ENCODE measurements around the gene PDZD2. TPM values are rescaled to one million over a fixed set of nuclear protein-coding genes. Genes with fewer than 3 reads are reported as not detected.

PDZD2 gene
- total and polyA plus RNA-seq, 8 donors = under 0.01 to 61.3 (median 5.8) TPM

DNA sequence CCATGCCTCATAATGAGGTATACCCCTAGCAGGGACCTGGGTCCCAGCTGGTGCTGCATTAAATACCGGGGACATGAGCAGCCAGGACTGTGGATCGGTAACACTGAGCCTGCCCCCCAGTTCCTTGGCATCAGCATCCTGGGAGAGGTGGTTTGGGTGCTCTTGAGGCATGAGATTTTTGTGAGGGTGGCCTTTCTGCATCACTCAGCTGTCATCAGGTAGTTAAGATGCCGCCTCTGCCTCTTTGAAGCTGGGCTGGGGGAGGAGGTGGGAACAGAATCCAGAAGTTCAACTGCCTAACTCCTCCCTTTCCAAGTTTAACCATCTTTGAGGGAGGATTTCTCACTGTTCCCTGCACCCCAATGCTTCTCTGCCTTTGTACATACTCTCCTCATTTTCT is 112.7 kb downstream of the PDZD2 start:
- TF ChIP-seq EP300 (IDR thresholded peaks at IDR 0.05) = no peak
- TF ChIP-seq POLR2A (IDR thresholded peaks at IDR 0.05) = no peak
- TF ChIP-seq POLR2AphosphoS5 (IDR thresholded peaks at IDR 0.05) = no peak
- no peak for TF ChIP-seq CTCF (IDR thresholded peaks at IDR 0.05)
- 47 to 81% (median 53%) methylated on average over 2 to 3 of the region's 3 CpGs for WGBS, 5 donors
- intact Hi-C loops (cut with DNase I; ENCODE audit: low total_unique reads) = no loop called here

GRCh38 chr5:31753700-31754357 is 114.9 kb downstream of the PDZD2 start:
- H3K36me3 ChIP-seq = no peaks in the 10 kb centered on the region
- 56 to 69% (median 63%) methylated on average over 6 to 9 of the region's 9 CpGs for WGBS, 5 donors
- H3K4me1 ChIP-seq = no peaks in the 10 kb centered on the region
- H3K27ac ChIP-seq = no peak overlapping the region
- intact Hi-C loops (cut with DNase I; ENCODE audit: low total_unique reads) = no loop called here
- H3K27me3 ChIP-seq = no peaks in the 10 kb centered on the region
- H3K9me3 ChIP-seq = no peaks in the 10 kb centered on the region
- H3K4me3 ChIP-seq = no peak overlapping the region
- TF ChIP-seq POLR2A (IDR thresholded peaks at IDR 0.05) (no peak), CTCF (IDR thresholded peaks at IDR 0.05) (no peak), EP300 (IDR thresholded peaks at IDR 0.05) (no peak), POLR2AphosphoS5 (IDR thresholded peaks at IDR 0.05) (no peak)
- no peak for DNase-seq

More for the DNA sequence above, 112.7 kb downstream of the PDZD2 start:
- H3K9me3 ChIP-seq = no peaks in the 10 kb centered on the region
- no peaks in the 10 kb centered on the region for H3K27me3 ChIP-seq
- H3K4me3 ChIP-seq = no peak overlapping the region
- no peak for DNase-seq
- H3K4me1 ChIP-seq = no peaks in the 10 kb centered on the region
- no peaks in the 10 kb centered on the region for H3K36me3 ChIP-seq
- H3K27ac ChIP-seq = no peak overlapping the region

- H3K27me3 ChIP-seq = no peaks in the 10 kb centered on the region
- H3K36me3 ChIP-seq = no peaks in the 10 kb centered on the region
- no peak for TF ChIP-seq CTCF (IDR thresholded peaks at IDR 0.05)
- no peak for TF ChIP-seq POLR2AphosphoS5 (IDR thresholded peaks at IDR 0.05)
- no peak overlapping the region for H3K4me3 ChIP-seq
- DNase-seq = no peak
- intact Hi-C loops (cut with DNase I; ENCODE audit: low total_unique reads) = no loop called here
- H3K4me1 ChIP-seq = no peaks in the 10 kb centered on the region
- no peaks in the 10 kb centered on the region for H3K9me3 ChIP-seq
- 61 to 82% (median 68%) methylated on average over 4 of the region's 4 CpGs for WGBS, 5 donors
- H3K27ac ChIP-seq = no peak overlapping the region
These were observed 115.4 kb downstream of the PDZD2 start for GRCh38 chr5:31754358-31754704.

DNA sequence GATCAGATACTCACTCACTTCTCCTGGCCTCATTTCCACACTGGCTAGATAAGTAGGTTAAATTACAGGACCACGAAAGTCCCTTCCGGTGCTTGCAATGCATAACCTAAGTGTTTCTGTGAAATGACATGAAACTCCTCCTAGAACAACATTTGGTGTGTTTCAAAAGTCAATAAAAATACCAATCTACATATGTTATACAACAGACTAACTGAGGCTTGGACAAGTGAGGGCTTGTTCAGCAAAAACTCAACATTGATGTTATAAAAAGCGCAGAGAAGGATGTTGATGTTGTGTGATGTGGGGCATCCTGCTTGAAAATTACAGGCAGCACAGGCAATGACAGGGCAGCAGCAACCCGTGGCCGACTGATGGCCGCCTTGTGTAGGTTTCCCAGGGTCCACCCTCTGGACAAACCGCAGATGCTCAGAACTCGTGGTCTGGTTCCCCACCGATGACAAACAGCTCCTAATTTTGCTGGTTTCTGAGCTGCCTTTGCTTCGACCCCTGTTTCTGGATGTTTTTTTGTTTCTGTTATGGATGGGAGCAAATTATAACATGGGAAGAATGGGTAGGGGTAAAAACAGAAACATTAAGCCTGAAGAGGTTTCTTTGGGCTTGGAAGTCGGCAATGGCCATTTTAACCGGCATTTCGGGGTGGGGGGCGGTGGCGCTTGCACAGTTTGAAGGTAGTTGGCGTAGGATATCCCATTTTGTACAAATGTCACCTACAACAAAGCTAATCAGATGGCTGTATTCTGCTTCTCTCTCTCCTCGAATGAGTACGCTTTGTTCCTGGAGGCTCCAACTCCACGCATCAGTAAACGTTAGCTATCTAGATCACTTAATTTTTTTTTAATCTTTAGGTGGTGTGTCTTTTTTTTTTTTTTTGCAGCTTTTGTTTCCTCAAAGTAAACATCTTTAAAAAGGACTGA is 116.1 kb downstream of the PDZD2 start:
- no peak for TF ChIP-seq POLR2A (IDR thresholded peaks at IDR 0.05)
- TF ChIP-seq CTCF (IDR thresholded peaks at IDR 0.05) = no peak
- no peak for TF ChIP-seq POLR2AphosphoS5 (IDR thresholded peaks at IDR 0.05)
- no peak for TF ChIP-seq EP300 (IDR thresholded peaks at IDR 0.05)
- peak in 1 of 2 donors; percentile 35 for DNase-seq
- no peaks in the 10 kb centered on the region for H3K4me1 ChIP-seq
- no peaks in the 10 kb centered on the region for H3K9me3 ChIP-seq
- 81 to 85% (median 83%) methylated on average over 20 of the region's 20 CpGs for WGBS, 5 donors
- no peak overlapping the region for H3K4me3 ChIP-seq
- H3K36me3 ChIP-seq = no peaks in the 10 kb centered on the region
- intact Hi-C loops (cut with DNase I; ENCODE audit: low total_unique reads) = no loop called here
- no peak overlapping the region for H3K27ac ChIP-seq
- H3K27me3 ChIP-seq = no peaks in the 10 kb centered on the region

Data from stomach (tissue), 9 donors.